ENCODE measurements around the gene IL19.

IL19 gene

DNA sequence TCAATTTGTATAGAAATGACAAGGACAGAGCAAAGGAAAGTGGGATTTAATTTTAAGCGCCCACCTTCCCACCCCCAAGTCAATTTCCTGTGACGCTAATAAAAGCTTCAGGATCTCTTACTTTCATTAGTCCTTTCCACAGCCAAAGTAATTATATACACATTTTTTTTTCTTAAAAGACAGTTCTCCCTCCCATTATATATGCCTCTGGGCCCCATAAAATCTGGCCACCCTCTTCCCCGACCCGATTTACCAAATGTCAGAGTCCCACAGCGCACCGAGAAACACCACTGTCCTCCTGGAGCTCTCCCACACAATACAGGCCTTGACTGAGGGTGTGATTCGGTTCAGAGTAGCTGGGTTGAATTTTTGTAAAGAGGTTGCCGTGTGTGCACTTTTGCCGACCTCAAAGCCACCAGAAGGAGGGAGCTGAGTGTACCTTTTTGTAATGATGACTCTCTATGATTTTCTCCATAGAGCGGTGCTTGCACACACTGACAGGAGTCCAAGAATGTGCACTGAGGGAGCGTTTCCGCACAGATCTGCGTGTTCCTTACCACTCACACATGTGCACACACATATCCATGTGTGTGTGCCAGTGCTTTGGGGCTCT lies 27.9 kb downstream of the IL19 start:
- H3K4me1 Mint-ChIP-seq, result peaks cover 67% of the 10 kb centered on the region
- peaks cover 2% of the 10 kb centered on the region for H3K36me3 Mint-ChIP-seq
- H3K4me3 Mint-ChIP-seq, result no peak overlapping the region
- H3K27ac Mint-ChIP-seq, result no peak overlapping the region
- H3K9me3 Mint-ChIP-seq, result peaks cover 6% of the 10 kb centered on the region
- no peaks in the 10 kb centered on the region for H3K27me3 Mint-ChIP-seq

DNA sequence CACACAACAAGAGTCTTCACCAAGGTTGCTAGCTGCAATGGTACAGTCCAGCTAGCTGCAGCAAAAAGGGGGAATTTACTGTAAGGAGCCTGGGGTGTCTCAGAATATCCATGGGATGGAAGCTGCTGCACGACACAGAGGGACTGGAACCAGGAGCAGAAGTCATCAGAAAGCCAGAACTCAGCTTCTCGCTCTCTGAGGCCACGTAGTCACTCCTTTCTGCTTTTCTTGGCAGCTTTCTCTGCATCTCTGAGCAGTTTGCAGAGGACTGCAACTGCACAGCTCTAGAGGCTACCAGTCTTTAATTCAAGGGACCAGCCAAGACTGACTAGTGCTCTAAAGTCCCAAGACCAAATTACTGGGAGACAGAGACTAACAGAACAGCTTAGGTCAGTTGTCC lies 28.7 kb downstream of the IL19 start:
- Mint-ChIP-seq H3K4me1 (peaks cover 67% of the 10 kb centered on the region), H3K27ac (no peak overlapping the region), H3K27me3 (no peaks in the 10 kb centered on the region)

DNA sequence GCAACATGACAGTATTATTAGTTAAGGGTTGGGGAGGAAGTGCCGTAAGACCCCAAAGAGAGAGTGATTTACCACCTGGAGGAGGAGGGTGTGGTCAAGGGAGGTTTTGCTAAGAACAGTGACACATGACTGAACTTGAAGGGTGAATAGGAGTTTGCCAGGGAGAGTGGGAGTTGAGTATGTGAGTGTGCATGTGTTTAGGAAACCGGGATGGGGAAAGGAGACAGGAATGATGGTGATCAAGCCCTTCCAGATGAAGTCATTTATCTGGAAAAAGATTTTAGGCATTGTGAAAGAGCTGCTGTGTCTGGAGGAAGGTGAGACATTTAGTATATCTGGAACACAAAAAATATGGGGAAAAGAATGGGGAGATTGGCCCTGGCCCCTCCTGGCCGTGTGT lies 29.8 kb downstream of the IL19 start:
- H3K27me3 Mint-ChIP-seq, result no peaks in the 10 kb centered on the region
- peak overlapping the region; percentile 2 for H3K27ac Mint-ChIP-seq
- H3K4me3 Mint-ChIP-seq, result no peak overlapping the region

More for the DNA sequence above, 28.7 kb downstream of the IL19 start:
- Mint-ChIP-seq H3K4me3 (no peak overlapping the region), H3K36me3 (peaks cover under 1% of the 10 kb centered on the region), H3K9me3 (peaks cover 6% of the 10 kb centered on the region)

DNA sequence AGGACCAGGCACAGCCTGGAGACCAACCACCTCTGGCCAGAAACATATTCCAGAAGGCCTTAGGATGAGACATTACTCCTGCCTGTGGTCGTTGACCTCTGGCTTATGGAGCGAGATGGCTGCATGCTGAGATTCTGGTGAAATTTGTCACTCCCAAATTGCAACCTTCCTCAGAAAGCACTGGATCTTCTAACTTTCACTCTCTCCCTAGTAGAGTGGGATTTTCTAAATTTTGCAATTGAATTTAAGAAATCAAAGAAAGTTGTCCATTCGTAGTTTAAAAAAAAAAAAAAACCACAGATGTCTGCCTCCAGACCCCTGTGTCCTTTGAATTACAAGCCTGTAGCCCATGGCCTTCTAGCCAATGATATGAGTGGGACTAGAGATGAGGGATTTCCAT lies 30.3 kb downstream of the IL19 start:
- Mint-ChIP-seq H3K4me1 (peaks cover 68% of the 10 kb centered on the region), H3K4me3 (no peak overlapping the region), H3K27ac (no peak overlapping the region), H3K36me3 (no peaks in the 10 kb centered on the region), H3K27me3 (no peaks in the 10 kb centered on the region), H3K9me3 (peaks cover 6% of the 10 kb centered on the region)

More for the DNA sequence above, 29.8 kb downstream of the IL19 start:
- Mint-ChIP-seq H3K36me3 (no peaks in the 10 kb centered on the region), H3K4me1 (peaks cover 67% of the 10 kb centered on the region), H3K9me3 (peaks cover 6% of the 10 kb centered on the region)

DNA sequence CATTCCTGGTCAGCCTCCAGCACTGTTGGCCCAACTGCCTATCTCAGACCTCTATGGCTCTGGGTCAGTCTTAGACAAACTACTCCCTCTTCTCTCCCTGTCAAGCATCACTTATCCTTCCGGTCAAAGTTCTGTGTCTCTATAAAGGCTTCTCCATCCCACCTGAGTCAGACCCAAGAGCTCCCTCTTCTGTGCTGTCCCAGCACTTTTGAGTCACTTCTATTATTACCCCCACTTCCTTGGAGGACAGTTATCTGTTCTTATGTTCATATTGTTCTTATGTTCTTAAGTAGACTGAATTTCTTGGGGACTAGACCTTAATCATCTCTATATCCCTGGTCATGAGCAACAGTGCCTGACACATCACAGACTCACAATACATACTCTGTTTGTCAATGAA lies 30.9 kb downstream of the IL19 start:
- Mint-ChIP-seq H3K27me3 (no peaks in the 10 kb centered on the region), H3K4me1 (peaks cover 71% of the 10 kb centered on the region), H3K4me3 (no peak overlapping the region), H3K9me3 (peaks cover 6% of the 10 kb centered on the region), H3K36me3 (no peaks in the 10 kb centered on the region), H3K27ac (peak overlapping the region; percentile 71)

DNA sequence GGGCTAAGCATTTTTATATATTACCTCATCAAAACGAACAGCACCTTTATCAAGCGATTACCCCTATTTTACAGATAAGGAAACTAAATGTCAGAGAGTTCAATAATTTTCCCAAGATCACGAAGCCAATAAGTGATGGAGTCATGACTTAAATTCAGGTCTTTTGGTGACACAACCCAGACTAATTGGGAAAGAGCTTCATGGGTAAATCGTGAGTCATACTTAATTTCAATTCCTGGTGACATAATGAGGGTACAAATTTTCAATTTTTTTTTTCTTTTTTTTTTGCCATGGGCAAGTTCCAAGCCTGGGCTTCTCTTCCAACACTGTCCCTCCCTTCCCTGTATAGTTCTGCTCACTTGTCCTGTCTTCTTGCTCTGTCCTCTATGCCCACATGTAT lies 31.8 kb downstream of the IL19 start:
- peaks cover 6% of the 10 kb centered on the region for H3K9me3 Mint-ChIP-seq
- H3K36me3 Mint-ChIP-seq, result no peaks in the 10 kb centered on the region
- peak overlapping the region; percentile 84 for H3K27ac Mint-ChIP-seq
- no peaks in the 10 kb centered on the region for H3K27me3 Mint-ChIP-seq
- peak overlapping the region; percentile 51 for H3K4me3 Mint-ChIP-seq
- H3K4me1 Mint-ChIP-seq, result peaks cover 81% of the 10 kb centered on the region

DNA sequence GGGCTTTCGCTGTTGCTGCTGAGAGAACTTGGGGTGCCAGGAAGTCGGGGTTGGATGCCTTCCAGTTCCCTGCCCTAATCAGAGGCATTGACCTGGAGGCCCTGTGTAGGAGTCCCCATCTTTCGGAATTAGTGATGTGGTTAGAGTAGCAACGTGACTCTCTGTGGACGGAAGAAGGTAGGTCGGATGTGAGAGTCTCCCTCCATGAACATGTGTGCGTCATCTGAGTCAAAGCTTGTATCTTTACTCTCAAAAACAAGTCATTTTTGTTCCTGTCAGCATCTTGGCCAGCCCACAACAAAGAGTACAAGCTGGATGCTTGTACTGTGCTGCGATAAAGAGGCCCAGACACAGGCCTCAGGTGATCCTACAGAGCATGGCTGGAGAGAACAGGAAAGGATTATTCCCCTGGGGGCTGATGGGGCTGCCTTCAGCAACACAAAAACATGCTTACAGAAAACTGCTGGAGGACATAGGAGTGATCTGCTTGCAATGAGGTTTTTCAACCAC lies 32.7 kb downstream of the IL19 start:
- Mint-ChIP-seq H3K4me1 (peaks cover 81% of the 10 kb centered on the region), H3K4me3 (peak overlapping the region; percentile 51), H3K27me3 (no peaks in the 10 kb centered on the region), H3K36me3 (no peaks in the 10 kb centered on the region), H3K9me3 (peaks cover 6% of the 10 kb centered on the region), H3K27ac (peak overlapping the region; percentile 84)

DNA sequence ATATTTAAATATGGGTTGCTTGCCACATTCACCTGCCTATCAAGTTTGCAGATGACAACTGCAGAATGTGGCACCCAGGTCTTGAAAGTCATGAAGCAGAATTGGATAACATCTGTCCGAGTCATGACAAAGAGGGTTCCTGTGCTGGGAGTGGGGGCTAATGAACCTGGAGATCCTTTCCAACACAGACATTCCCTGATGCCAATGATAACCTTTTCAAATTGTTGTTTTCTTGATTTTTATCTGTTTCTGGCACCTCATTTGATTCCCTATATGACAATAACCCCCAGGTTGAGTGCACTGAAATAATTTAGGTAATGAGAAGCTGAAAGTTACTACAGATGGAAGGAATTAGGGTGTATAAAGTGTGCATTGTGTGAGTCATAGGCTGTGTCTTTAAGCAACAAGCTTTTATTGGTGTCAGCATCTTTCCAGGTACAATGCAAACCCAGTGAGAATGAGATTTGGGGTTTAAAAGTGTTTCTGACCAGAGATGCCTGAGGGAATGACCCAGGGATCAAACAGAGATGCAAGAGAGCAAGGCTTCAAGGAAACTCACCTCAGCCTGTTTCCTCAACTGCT lies 33.7 kb downstream of the IL19 start:
- H3K9me3 Mint-ChIP-seq, result peaks cover 6% of the 10 kb centered on the region
- H3K4me1 Mint-ChIP-seq, result peaks cover 81% of the 10 kb centered on the region
- H3K4me3 Mint-ChIP-seq, result peak overlapping the region; percentile 51
- H3K27me3 Mint-ChIP-seq, result no peaks in the 10 kb centered on the region
- peak overlapping the region; percentile 84 for H3K27ac Mint-ChIP-seq
- H3K36me3 Mint-ChIP-seq, result no peaks in the 10 kb centered on the region

DNA sequence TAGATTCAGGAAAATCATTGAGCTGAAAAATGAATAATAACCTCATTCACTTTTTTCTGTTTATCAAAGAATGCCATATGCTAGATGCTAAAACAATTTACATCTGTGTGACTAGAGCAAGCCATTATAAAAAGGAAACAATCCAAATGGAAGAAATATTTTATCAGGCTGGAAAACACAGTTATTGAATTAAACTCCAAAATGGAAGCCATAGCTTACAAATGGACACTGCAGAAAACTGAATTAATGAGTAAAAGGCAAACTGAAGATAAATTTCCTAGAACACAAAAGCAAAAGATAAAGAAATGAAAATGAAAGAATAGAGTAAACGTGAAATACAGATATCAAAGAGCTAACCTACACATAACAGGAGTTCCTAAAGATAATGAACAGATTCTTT lies 34.8 kb downstream of the IL19 start:
- H3K27ac Mint-ChIP-seq, result peak overlapping the region; percentile 53
- no peaks in the 10 kb centered on the region for H3K27me3 Mint-ChIP-seq
- no peaks in the 10 kb centered on the region for H3K36me3 Mint-ChIP-seq
- H3K9me3 Mint-ChIP-seq, result peaks cover 6% of the 10 kb centered on the region
- no peak overlapping the region for H3K4me3 Mint-ChIP-seq
- H3K4me1 Mint-ChIP-seq, result peaks cover 83% of the 10 kb centered on the region

DNA sequence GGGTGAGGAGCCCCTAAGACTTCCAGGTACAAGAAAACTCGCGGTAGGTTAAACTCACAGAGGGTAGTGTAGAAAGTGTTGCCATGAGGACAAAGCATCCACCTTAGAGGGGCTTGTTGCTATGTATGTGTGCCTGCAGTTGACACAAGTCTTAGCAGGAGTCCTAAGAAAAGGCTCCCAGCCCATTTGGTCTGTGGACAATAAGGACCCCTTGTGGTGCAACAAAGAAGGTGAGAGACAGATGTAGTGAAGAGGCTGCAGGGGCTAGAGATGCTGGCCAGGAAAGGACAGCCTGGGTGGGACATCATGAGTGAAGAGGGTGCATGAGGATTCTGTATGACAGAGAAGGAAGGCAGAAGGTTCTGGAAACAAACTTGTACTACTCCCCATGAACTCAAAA lies 38.0 kb downstream of the IL19 start:
- Mint-ChIP-seq H3K36me3 (peaks cover 3% of the 10 kb centered on the region), H3K4me1 (peaks cover 57% of the 10 kb centered on the region), H3K27me3 (no peaks in the 10 kb centered on the region), H3K27ac (peak overlapping the region; percentile 33), H3K9me3 (no peaks in the 10 kb centered on the region), H3K4me3 (no peak overlapping the region)

DNA sequence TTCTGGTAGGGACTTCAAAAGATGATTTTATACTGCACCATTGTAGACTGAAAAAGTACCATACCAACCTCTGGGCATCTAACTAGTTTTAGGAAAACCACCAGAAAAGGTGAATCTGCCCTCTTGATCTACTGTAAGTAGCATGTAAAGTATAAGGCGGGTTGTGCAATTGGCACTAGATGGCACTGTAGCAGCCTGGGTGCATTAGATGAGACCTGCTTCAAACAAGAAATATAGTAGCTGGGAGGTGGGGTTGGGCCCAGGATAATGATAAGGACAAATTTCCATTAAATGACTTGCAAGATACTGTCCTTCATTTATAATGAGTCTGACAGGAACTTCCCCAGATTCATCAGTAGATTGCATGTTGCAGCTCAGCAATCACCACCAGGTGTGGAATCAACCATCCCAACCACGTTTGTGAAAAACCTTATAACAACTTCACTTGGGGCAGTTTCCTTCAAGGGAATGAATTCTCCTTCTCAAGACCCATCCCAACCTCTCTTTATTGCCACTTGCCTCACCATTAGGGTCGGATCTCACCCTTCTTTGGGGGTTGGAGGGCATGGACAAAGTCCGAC lies 39.0 kb downstream of the IL19 start:
- Mint-ChIP-seq H3K9me3 (no peaks in the 10 kb centered on the region), H3K4me1 (peaks cover 54% of the 10 kb centered on the region), H3K4me3 (no peak overlapping the region), H3K27me3 (no peaks in the 10 kb centered on the region), H3K27ac (no peak overlapping the region), H3K36me3 (peaks cover 3% of the 10 kb centered on the region)

DNA sequence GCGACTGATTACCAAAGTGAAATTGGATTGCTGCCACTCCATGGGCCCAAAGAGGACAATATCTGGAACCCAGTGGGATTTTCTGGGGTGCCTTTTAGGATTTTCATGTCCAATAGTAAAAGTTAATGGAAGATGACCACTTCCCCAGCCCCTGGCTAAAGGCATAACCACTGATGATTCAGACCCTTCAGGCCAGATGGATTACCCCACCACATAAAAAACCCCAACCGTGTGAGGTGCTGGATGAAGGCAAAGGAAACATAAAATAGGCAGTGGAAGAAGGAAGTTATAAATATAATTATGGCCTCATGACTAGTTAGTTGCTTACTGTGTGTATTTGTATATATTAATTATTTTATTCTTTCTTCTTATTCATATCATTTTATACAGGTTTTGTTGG lies 41.9 kb downstream of the IL19 start:
- Mint-ChIP-seq H3K9me3 (no peaks in the 10 kb centered on the region), H3K4me1 (peaks cover 55% of the 10 kb centered on the region), H3K36me3 (peaks cover 3% of the 10 kb centered on the region), H3K27me3 (no peaks in the 10 kb centered on the region), H3K27ac (no peak overlapping the region), H3K4me3 (no peak overlapping the region)

DNA sequence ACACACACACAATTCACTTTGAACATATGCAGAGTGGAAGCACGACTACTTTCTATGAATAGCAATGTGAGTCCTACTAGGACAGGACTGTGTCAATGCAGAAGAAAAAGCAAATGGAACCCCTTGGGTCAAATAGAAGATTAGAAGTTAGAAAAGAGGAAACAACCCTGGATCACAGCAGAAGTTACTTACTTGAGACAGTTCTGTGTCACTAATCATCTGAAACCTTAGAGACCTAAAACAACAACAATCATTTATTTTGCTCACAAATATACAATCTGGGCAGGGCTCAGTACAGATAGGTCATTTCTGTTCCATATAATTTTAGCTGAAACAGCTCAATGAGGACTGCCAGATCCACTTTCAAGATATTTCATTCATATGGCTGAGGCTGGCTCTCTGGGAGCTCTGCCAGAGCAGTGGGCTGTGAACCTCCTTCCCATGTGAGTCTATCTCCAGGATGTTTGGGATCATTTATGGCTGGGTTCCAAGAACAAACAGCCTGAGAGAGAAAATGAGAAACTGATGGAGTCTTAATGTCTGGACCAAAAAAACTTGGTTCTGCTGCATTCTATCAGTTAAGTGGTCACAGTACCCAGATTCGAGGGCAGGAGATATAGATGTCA lies 44.3 kb downstream of the IL19 start:
- Mint-ChIP-seq H3K4me1 (peaks cover 42% of the 10 kb centered on the region), H3K36me3 (peaks cover 3% of the 10 kb centered on the region), H3K27ac (no peak overlapping the region), H3K9me3 (no peaks in the 10 kb centered on the region), H3K4me3 (no peak overlapping the region), H3K27me3 (no peaks in the 10 kb centered on the region)

DNA sequence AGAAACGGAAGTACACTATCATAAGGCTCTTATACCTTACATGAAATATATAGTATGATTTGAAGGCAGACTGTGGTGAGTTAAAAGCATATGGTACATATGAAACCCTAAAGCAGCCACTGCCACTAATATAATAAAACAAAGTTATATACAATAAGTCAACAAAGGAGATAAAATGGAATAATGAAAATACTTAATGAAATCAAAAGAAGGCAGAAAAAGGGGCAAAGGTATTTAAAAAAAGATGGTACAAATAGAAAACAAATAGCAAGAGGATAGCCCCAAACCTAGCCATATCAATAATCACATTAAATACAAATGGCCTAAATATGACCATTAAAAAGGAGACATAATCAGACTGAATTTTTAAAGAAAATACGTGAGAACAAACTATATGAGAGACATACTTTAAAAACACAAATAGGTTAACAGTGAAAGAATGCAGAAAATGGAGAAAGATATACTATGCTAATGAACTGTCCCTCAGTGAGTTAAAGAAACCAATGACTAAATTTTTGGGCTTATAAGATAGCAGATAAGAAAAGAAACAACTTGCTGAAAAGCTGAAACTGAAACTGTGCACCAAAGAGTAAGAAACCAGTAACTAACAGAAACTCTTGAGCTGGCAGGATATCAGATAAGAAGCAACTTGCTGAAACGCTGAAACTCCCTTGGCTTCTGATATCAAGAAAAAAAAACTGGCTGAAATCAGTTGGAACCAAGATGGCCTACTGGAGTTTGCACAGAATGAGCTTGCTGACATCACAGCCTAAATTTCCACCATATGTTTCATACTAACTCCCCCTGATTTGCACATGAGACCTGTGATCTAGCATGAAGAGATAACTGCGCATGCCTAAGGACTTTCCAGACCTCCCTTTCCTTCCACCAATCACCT lies 46.1 kb downstream of the IL19 start:
- Mint-ChIP-seq H3K36me3 (peaks cover 3% of the 10 kb centered on the region), H3K9me3 (no peaks in the 10 kb centered on the region), H3K4me1 (peaks cover 42% of the 10 kb centered on the region), H3K27me3 (no peaks in the 10 kb centered on the region), H3K4me3 (peak overlapping the region; percentile 27), H3K27ac (peak overlapping the region; percentile 85)

DNA sequence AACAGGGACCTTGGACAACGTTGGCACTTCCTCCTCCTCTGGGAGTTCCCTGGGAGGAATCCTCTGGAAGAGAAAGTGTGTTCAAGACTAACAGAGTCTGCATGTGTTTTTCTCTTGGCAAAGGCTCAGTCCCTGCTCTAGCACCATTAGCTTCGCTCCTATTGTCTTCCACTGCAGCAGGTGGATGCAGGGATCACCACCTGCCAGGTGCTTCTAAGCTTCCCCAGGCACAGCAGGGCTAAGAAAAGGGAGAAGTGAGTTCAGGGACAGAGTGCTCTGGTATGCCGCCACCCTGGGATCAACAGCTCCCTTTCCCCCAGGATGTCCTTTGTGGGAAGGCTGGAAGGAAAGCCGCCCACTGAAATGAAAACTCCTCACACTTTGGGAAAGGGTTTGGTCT lies 50.9 kb downstream of the IL19 start:
- H3K36me3 Mint-ChIP-seq, result no peaks in the 10 kb centered on the region
- H3K4me1 Mint-ChIP-seq, result peaks cover 33% of the 10 kb centered on the region
- H3K4me3 Mint-ChIP-seq, result no peak overlapping the region
- no peak overlapping the region for H3K27ac Mint-ChIP-seq
- no peaks in the 10 kb centered on the region for H3K27me3 Mint-ChIP-seq
- no peaks in the 10 kb centered on the region for H3K9me3 Mint-ChIP-seq
